Psoas muscle (tissue), 8 donors: ENCODE measurements around the gene SERPINB7. TPM values are rescaled to one million over a fixed set of nuclear protein-coding genes. Genes with fewer than 3 reads are reported as not detected.

Experiments used
- ATAC-seq, 4 donors: fragments of 200-7000 bp; cut with Tn5 transposase; one replicate each; pipeline ENCODE4 v1.9.1; 2020; ENCODE audit warnings: moderate library complexity in 3 of 4, mild to moderate bottlenecking in 2 of 4
- DNase-seq, 2 donors: peaks; one replicate each; pipeline ENCODE4 v3.0.0-alpha.2; 2020
- H3K27ac ChIP-seq: fragments of 200-600 bp; one replicate; pipeline ENCODE4 v1.8.0; 2022
- H3K27me3 ChIP-seq, 3 donors: fragments of 200-600 bp in 1 of 3; one replicate each; pipeline versions ENCODE4 v1.6.1 to v1.8.0; 2013 to 2022; ENCODE audit warnings: low read length in 2 of 3, mild to moderate bottlenecking in 2 of 3, moderate library complexity in 1 of 3; ENCODE audit not compliant: insufficient read depth in 3 of 3
- H3K36me3 ChIP-seq, 2 donors: fragments of 200-600 bp in 1 of 2; one replicate each; pipeline versions ENCODE4 v1.6.1 to v1.8.0; 2013 to 2022; ENCODE audit warnings: low read depth in 1 of 2, mild to moderate bottlenecking in 1 of 2, moderate library complexity in 1 of 2; ENCODE audit not compliant: insufficient read depth in 1 of 2
- H3K4me1 ChIP-seq: fragments of 200-600 bp; one replicate; pipeline ENCODE4 v1.8.0; 2022
- H3K4me3 ChIP-seq: fragments of 200-600 bp; one replicate; pipeline ENCODE4 v1.8.0; 2022; ENCODE audit warnings: mild to moderate bottlenecking
- H3K9me3 ChIP-seq: fragments of 200-600 bp; one replicate; pipeline ENCODE4 v1.8.0; 2022
- WGBS, 3 donors: extraction: QIAGEN DNeasy Blood & Tissue Kit; methylation state at CpG; one replicate each; pipeline versions ENCODE4 v1.1.6 to v1.1.7; 2013; 5-methylcytosine and 5-hydroxymethylcytosine counted together
- intact Hi-C, 2 donors: fragments of 100-400 bp; cut with DNase I; formaldehyde crosslinking; loops; one replicate each; pipeline versions ENCODE4 v1.11.0 to v1.14.2; 2022
- polyA plus RNA-seq, 3 donors: library from polyadenylated mRNA; stranded (reverse); fragments of 200-250 nt; gene quantifications; one replicate each; pipeline ENCODE4 v1.2.3, GENCODE V29; 2013
- total RNA-seq, 4 donors: library from RNA; stranded (reverse); fragmentation: NEBNext Ultra II Directional in 2 of 4; extraction: Animal tissue kit (Norgen Biotek cat#: 25700) in 2 of 4; gene quantifications; one replicate each; pipeline versions ENCODE4 v1.2.1 to v1.2.4, GENCODE V29; 2021 to 2023
- TF ChIP-seq, protein P1 (sequence below): fragments of 200-600 bp; IDR thresholded peaks from one replicate; pipeline ENCODE4 v1.8.0; 2022; ENCODE audit warnings: antibody characterized with exemption
- donor health status: healthy with polysubstance abuse.
- donor health status: DM: no; HTN: no; CAD: no; lungs with moderate emphysema.
- donor health status: Bipolar disorder and iron deficiency.
- donor health status: healthy.
- donor health status: DM: yes; HTN: yes; CAD: no.
- donor health status: DM: no; HTN: no; CAD: no.
- donor health status: DM: no; HTN: no; CAD: no.
- donor health status: DM: yes; HTN: yes; CAD: no.

Gene SERPINB7
- total and polyA plus RNA-seq, 7 donors: not detected

DNA sequence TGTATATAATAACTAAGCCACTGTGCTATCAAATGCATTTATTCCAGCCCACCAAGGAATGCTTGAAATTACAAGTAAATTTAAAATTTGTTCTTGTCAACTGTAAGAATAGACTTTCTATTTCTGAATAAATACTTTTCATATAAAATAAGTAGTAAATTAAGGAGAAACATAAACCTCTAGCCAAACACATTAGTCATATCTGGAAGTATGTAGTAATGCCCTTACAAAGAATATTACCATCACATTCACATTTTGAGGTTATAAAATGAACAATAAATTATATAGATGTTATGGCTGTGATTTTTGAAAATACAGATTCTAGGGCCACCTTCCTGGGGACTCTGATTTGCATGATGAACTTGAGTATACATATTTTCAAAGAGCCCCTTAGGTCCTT is 54.7 kb downstream of the SERPINB7 start:
- Histone ChIP-seq H3K9me3 (no peaks in the 10 kb centered on the region), H3K27me3 (peaks cover 0 to 2% (median 0%) of the 10 kb centered on the region in 3 donors), H3K4me1 (no peaks in the 10 kb centered on the region), H3K27ac (no peak overlapping the region), H3K4me3 (no peak overlapping the region), H3K36me3 (no peaks in the 10 kb centered on the region)
- ATAC-seq (no peak), DNase-seq (no peak)
- TF ChIP-seq, protein P1, sequence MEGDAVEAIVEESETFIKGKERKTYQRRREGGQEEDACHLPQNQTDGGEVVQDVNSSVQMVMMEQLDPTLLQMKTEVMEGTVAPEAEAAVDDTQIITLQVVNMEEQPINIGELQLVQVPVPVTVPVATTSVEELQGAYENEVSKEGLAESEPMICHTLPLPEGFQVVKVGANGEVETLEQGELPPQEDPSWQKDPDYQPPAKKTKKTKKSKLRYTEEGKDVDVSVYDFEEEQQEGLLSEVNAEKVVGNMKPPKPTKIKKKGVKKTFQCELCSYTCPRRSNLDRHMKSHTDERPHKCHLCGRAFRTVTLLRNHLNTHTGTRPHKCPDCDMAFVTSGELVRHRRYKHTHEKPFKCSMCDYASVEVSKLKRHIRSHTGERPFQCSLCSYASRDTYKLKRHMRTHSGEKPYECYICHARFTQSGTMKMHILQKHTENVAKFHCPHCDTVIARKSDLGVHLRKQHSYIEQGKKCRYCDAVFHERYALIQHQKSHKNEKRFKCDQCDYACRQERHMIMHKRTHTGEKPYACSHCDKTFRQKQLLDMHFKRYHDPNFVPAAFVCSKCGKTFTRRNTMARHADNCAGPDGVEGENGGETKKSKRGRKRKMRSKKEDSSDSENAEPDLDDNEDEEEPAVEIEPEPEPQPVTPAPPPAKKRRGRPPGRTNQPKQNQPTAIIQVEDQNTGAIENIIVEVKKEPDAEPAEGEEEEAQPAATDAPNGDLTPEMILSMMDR: no peak
- intact Hi-C loops: loop anchor here in 1 of 2 donors (10.0 kb wide), 2 partner anchors 105 to 155 kb away; no protein-coding TSS in a partner anchor

DNA sequence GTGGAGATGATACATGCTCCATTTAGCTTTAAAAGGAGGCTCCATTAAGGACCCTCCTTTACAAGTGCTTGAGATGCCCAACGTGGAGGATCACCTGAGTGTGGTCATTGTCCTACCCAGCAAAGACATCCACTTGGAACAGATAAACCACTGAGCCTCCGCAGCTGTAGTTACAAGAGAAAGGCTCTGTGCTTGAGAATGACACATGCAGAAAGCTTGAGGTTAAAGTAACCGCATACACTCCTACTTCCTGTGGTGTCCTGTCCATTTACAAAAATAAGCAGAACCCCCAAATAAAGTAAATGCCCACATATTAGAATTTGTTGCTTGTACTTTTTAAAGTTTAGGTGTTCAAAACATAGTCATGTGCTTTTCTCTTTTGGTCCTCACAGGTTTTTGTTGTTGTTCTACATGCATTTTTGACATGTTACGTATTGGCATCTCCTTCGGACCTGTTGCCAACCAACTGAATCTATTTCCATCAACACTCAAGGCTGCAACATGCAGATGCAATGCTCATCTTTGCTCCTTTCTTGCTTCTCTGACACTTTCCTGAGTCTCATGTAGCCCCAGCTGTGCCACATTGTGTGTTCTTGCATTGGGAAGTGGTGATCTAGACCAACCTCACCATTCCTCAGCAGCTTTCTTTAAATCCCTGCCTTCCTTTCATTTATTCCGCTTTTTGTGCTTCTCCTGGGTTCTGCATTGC is 56.0 kb downstream of the SERPINB7 start:
- intact Hi-C loops: no loop called here
- Histone ChIP-seq H3K4me1 (no peaks in the 10 kb centered on the region), H3K9me3 (no peaks in the 10 kb centered on the region), H3K27ac (no peak overlapping the region), H3K4me3 (no peak overlapping the region), H3K36me3 (no peaks in the 10 kb centered on the region), H3K27me3 (peaks cover 0 to 2% (median 0%) of the 10 kb centered on the region in 3 donors)
- no peak for DNase-seq
- no peak for ATAC-seq
- 61 to 78% (median 62%) methylated on average over 6 of the region's 6 CpGs for WGBS, 3 donors
- TF ChIP-seq, protein P1: no peak

DNA sequence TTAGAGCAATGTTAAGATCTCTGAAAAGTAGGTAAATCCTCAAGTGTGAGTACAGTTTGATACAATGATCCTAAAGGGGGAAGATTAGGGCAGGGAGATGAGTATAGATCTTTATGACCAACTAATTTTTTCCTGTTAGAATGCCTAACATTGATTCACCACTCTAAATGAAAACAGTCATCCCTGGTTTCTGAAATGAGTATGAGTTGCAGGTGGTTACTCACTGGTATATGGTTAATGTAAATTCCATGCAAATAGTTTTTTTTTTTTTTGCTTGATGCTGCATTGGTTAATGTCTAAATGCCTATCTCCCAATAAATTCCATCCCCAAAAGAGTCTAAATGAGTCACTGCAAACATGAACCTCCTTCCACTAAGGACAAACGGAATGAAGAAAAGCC is 57.3 kb downstream of the SERPINB7 start:
- H3K9me3 ChIP-seq: no peaks in the 10 kb centered on the region
- intact Hi-C loops: no loop called here
- DNase-seq: no peak
- H3K4me1 ChIP-seq: no peaks in the 10 kb centered on the region
- no peaks in the 10 kb centered on the region for H3K36me3 ChIP-seq
- TF ChIP-seq, protein P1: no peak
- no peak overlapping the region for H3K4me3 ChIP-seq
- H3K27ac ChIP-seq: no peak overlapping the region
- H3K27me3 ChIP-seq: peaks cover 0 to 2% (median 0%) of the 10 kb centered on the region in 3 donors
- ATAC-seq: no peak
- 77 to 92% (median 84%) methylated on average over 1 of the region's 1 CpG for WGBS, 3 donors

DNA sequence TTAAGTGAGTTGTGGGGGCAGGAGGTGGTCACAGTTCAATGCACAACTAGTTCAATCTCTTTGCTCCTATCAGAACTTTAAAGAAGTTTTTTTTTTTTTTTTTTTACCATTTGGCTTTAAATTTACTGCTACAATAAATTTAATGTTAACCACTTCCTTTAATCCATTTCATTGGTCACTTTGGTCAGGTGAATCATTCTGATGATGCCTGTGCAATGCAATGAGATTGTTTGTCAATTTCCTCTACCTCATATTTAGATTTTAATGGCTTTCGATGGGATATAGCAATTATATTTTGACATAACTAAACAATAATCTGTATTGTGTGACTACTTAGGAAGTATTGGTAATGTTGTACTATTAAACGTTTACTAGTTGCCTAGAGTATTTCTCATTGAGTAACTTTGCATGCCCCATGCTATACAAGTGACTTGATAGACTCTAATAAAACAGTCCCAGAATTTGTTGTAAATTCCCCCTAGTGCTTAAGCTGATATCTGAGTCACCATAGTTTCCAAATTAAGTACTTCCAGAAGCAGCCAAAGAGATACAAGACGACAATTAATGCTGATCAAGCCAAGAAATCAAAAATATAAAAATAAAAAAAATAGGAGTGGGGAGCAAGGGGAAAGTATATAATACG is 59.4 kb downstream of the SERPINB7 start:
- intact Hi-C loops: no loop called here
- Histone ChIP-seq H3K4me3 (no peak overlapping the region), H3K36me3 (no peaks in the 10 kb centered on the region), H3K4me1 (no peaks in the 10 kb centered on the region), H3K27me3 (no peaks in the 10 kb centered on the region), H3K27ac (no peak overlapping the region), H3K9me3 (no peaks in the 10 kb centered on the region)
- DNase-seq (no peak), ATAC-seq (no peak)
- TF ChIP-seq, protein P1: no peak
- 72 to 81% (median 73%) methylated on average over 4 of the region's 4 CpGs for WGBS, 3 donors
